GM12873 (cell line): ENCODE data around the gene ROR1.

Experiments used
- CTCF ChIP-seq: IDR thresholded peaks from 2 replicates; pipeline ENCODE4 v1.5.1; 2012; ENCODE audit warnings: low read depth, mild to moderate bottlenecking, moderate library complexity, low read length, control low read depth; ENCODE audit not compliant: insufficient read depth; ENCODE audit errors: missing control alignments

Gene ROR1

GRCh38 chr1:63878932-63879331 lies 105.1 kb downstream of the ROR1 start:
- TF ChIP-seq CTCF = no peak

GRCh38 chr1:63880958-63881576 lies 107.2 kb downstream of the ROR1 start:
- TF ChIP-seq CTCF = no peak

GRCh38 chr1:63882048-63882704 lies 108.4 kb downstream of the ROR1 start:
- no peak for TF ChIP-seq CTCF

GRCh38 chr1:63883494-63884235 lies 109.8 kb downstream of the ROR1 start:
- TF ChIP-seq CTCF = no peak

- TF ChIP-seq CTCF = no peak
Observed at GRCh38 chr1:63884486-63884885, 110.7 kb downstream of the ROR1 start.

GRCh38 chr1:63885899-63886298 lies 112.1 kb downstream of the ROR1 start:
- TF ChIP-seq CTCF = no peak

GRCh38 chr1:63886340-63886739 lies 112.5 kb downstream of the ROR1 start:
- no peak for TF ChIP-seq CTCF
